ENCODE data around the gene PLAGL2. TPM values are rescaled to one million over a fixed set of nuclear protein-coding genes. Genes with fewer than 3 reads are reported as not detected.

The PLAGL2 gene
- total RNA-seq, 2 experiments from 2014 or later = 27.9 to 28.9 TPM

- POLR2A ChIA-PET = no interaction called here
Measured at GRCh38 chr20:32226391-32226790, 18.8 kb upstream of the PLAGL2 start.

DNA sequence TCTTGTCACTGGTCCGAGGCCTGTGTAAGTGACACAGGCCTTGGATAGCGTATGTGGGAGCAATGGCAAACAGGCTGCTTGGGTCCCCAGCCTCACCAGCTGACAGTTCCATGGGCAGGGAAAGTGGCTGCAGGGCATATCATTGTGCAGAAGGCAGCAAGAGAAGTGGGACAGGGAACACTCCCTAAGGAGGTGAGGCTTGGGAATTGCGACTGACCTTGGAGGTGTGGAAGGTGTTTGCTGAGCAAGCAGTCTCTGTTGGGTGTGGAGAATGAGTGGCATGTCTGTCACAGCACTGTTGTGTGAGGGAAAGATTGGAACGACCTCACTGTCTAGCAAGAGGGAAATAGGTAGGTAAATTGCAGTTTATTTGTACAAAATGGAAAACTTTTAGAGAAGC lies 16.9 kb upstream of the PLAGL2 start:
- Mint-ChIP-seq H3K4me1 (peaks cover 3% of the 10 kb centered on the region), H3K27ac (peak overlapping the region; percentile 59), H3K27me3 (no peaks in the 10 kb centered on the region), H3K36me3 (ENCODE audit: low read depth) (peaks cover 64% of the 10 kb centered on the region), H3K4me3 (no peak overlapping the region), H3K9me3 (no peaks in the 10 kb centered on the region)
- ChIA-PET POLR2A (interaction anchor here (1.0 to 1.2 kb wide), 2 partner anchors 8 to 10 kb away, joined by 3 read pairs; no protein-coding TSS in a partner anchor), CTCF (no interaction called here)
- no peak for DNase-seq

More at GRCh38 chr20:32226391-32226790, 18.8 kb upstream of the PLAGL2 start:
- no peak for DNase-seq
- Mint-ChIP-seq H3K9me3 (no peaks in the 10 kb centered on the region), H3K27me3 (no peaks in the 10 kb centered on the region), H3K4me1 (peaks cover 9% of the 10 kb centered on the region), H3K27ac (no peak overlapping the region), H3K36me3 (ENCODE audit: low read depth) (peaks cover 60% of the 10 kb centered on the region), H3K4me3 (no peak overlapping the region)
- CTCF ChIA-PET = no interaction called here

GRCh38 chr20:32218156-32218900 lies 10.8 kb upstream of the PLAGL2 start:
- Mint-ChIP-seq H3K27me3 (no peaks in the 10 kb centered on the region), H3K9me3 (no peaks in the 10 kb centered on the region), H3K36me3 (ENCODE audit: low read depth) (peaks cover 68% of the 10 kb centered on the region), H3K4me3 (no peak overlapping the region), H3K4me1 (peaks cover 2% of the 10 kb centered on the region), H3K27ac (no peak overlapping the region)
- CTCF ChIA-PET = interaction anchor here (0.6 kb wide), 1 partner anchor 460 kb away, joined by 3 read pairs; no protein-coding TSS in a partner anchor
- POLR2A ChIA-PET = no interaction called here
- DNase-seq = no peak

- CTCF ChIA-PET = no interaction called here
Measured at GRCh38 chr20:32216179-32217142, 8.9 kb upstream of the PLAGL2 start.

GRCh38 chr20:32215729-32216128 lies 8.2 kb upstream of the PLAGL2 start:
- CTCF ChIA-PET = no interaction called here
- no peak for DNase-seq
- Mint-ChIP-seq H3K4me3 (no peak overlapping the region), H3K9me3 (no peaks in the 10 kb centered on the region), H3K27me3 (no peaks in the 10 kb centered on the region), H3K4me1 (peaks cover 16% of the 10 kb centered on the region), H3K27ac (no peak overlapping the region), H3K36me3 (ENCODE audit: low read depth) (peaks cover 63% of the 10 kb centered on the region)
- POLR2A ChIA-PET = no interaction called here

More at GRCh38 chr20:32216179-32217142, 8.9 kb upstream of the PLAGL2 start:
- H3K27me3 Mint-ChIP-seq = no peaks in the 10 kb centered on the region
- DNase-seq = no peak
- POLR2A ChIA-PET = no interaction called here
- H3K9me3 Mint-ChIP-seq = no peaks in the 10 kb centered on the region
- no peak overlapping the region for H3K4me3 Mint-ChIP-seq
- peaks cover 11% of the 10 kb centered on the region for H3K4me1 Mint-ChIP-seq
- H3K27ac Mint-ChIP-seq = no peak overlapping the region
- peaks cover 64% of the 10 kb centered on the region for H3K36me3 Mint-ChIP-seq (ENCODE audit: low read depth)

GRCh38 chr20:32215147-32215546 lies 7.6 kb upstream of the PLAGL2 start:
- CTCF ChIA-PET = no interaction called here
- DNase-seq = no peak
- Mint-ChIP-seq H3K36me3 (ENCODE audit: low read depth) (peaks cover 65% of the 10 kb centered on the region), H3K27ac (no peak overlapping the region), H3K4me1 (peaks cover 21% of the 10 kb centered on the region), H3K9me3 (no peaks in the 10 kb centered on the region), H3K27me3 (no peaks in the 10 kb centered on the region), H3K4me3 (no peak overlapping the region)
- POLR2A ChIA-PET = no interaction called here

- Mint-ChIP-seq H3K27me3 (no peaks in the 10 kb centered on the region), H3K27ac (no peak overlapping the region), H3K4me1 (peaks cover 32% of the 10 kb centered on the region), H3K9me3 (no peaks in the 10 kb centered on the region), H3K4me3 (no peak overlapping the region), H3K36me3 (ENCODE audit: low read depth) (peaks cover 59% of the 10 kb centered on the region)
- ChIA-PET POLR2A (interaction anchor here (0.7 kb wide), 1 partner anchor 8 kb away, joined by 3 read pairs; no protein-coding TSS in a partner anchor), CTCF (no interaction called here)
- no peak for DNase-seq
Measured at GRCh38 chr20:32213870-32214269, 6.3 kb upstream of the PLAGL2 start.

DNA sequence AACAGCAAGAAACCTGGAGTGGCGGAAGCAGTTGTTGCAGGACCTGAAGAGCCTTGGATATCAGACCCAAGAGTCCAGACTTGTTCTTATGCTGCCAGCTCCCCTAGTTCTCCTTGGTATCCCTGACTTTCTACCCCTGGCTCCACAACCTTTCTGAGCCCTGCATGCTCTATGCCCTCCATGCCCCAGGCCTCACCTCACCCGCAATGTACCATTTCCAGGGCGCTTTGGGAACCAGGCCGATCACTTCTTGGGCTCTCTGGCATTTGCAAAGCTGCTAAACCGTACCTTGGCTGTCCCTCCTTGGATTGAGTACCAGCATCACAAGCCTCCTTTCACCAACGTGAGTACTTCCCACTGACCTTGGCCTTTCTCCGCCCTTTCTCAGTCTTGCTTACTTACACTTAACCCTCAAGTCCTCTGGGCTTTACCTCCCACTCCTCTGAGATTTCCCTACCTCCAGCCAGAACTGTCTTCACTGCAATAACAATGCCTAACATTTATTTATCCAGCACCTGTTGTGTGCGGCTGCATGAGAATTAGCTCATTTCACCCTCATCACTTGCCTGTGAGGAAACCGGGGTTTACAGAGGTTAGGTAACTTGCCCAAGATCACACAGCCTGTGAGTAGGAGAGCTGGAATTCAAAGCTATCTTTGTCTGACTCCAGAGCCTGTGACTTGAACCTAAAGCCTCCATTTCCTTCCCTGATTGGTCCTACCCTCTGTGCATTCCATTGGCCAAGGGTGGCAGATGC lies 2.5 kb upstream of the PLAGL2 start:
- Mint-ChIP-seq H3K4me3 (peak overlapping the region; percentile 84), H3K27ac (peak overlapping the region; percentile 56), H3K4me1 (peaks cover 61% of the 10 kb centered on the region), H3K27me3 (no peaks in the 10 kb centered on the region), H3K9me3 (no peaks in the 10 kb centered on the region), H3K36me3 (ENCODE audit: low read depth) (peaks cover 36% of the 10 kb centered on the region)
- ChIA-PET CTCF (interaction anchor here (0.6 to 1.0 kb wide), 2 partner anchors 22 to 607 kb away, joined by 3 read pairs; no protein-coding TSS in a partner anchor), POLR2A (interaction anchor here (1.0 to 2.1 kb wide), 6 partner anchors 13 to 147 kb away, joined by 3 to 8 read pairs (median 3); no protein-coding TSS in a partner anchor)
- no peak for DNase-seq

DNA sequence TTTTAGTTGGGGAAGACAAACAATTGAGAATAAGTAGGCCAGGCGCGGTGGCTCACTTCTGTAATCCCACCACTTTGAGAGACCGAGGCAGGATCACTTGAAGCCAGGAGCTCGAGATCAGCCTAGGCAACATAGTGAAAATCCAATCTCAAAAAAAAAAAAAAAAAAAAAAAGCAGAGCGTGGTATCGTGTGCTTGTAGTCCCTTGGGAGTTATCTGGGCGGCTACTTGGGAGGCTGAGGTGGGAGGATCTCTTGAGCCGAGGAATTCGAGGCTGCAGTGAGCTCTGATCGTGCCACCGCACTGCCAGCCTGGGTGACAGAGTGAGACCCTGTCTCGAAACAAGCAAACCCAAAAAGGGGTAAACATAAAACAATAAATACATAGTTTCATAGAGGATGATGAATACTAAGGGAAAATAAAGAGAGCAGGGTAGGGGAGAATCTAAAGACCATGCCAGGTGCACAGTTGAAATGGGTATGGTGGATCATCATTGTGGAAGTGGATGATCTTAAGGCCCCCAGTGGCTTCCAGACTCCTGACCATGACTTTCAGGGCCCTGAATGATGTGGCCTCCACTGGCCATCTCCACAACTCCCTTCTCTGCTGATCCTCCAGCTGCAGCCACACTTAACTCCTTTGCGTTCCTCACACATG lies 1.1 kb upstream of the PLAGL2 start:
- Mint-ChIP-seq H3K4me3 (peak overlapping the region; percentile 84), H3K4me1 (peaks cover 75% of the 10 kb centered on the region), H3K9me3 (no peaks in the 10 kb centered on the region), H3K27me3 (no peaks in the 10 kb centered on the region), H3K27ac (peak overlapping the region; percentile 73), H3K36me3 (ENCODE audit: low read depth) (peaks cover 35% of the 10 kb centered on the region)
- DNase-seq = no peak
- ChIA-PET POLR2A (interaction anchor here (0.7 to 2.1 kb wide), 5 partner anchors 18 to 124 kb away, joined by 3 to 8 read pairs (median 3); no protein-coding TSS in a partner anchor), CTCF (no interaction called here)

DNA sequence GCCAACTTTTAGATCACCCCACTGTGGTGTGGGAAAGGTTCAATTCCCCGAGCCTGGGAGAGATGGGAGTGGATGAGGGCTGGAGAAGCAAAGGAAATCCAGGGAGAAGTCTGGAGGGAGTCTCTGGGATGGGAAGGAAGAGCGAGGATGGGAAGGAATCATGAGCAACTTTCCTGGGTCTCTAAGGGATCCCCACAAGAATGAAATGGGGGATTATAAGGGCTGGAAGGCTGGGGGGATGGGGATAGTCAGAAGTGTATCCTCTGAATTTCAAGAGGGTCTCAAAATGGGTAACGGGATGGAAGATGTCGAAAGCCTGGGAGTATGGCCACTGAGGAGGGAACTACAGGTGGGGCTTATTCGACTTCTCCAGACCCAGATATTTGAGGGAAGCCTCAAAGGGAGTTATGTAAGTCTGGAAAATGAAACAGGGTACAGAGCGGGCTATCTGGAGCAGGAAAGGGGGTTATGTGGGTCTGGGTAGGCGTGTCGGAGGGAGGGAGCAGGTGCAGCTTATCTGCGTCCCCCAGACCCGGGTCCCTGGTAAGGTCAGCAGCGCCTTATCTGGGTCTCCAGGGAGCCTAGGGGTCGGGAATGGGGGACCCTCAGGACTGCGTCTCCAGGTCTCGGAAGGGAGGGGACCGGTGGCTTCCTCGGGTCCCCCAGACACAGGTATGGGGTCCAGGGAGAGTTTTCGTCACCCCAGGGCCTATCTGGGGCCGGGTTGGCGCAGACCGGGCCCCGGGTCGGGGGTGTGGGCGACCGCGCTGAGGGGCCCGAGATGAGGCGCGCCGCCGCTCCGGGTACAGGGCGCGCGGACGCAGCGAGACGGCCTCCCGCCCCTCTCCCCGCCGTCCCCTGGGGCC lies 550 bp downstream of the PLAGL2 start:
- peaks cover 45% of the 10 kb centered on the region for H3K36me3 Mint-ChIP-seq (ENCODE audit: low read depth)
- no peaks in the 10 kb centered on the region for H3K9me3 Mint-ChIP-seq
- DNase-seq = peak; percentile 26
- H3K4me1 Mint-ChIP-seq = peaks cover 86% of the 10 kb centered on the region
- H3K4me3 Mint-ChIP-seq = peak overlapping the region; percentile 91
- no peaks in the 10 kb centered on the region for H3K27me3 Mint-ChIP-seq
- CTCF ChIA-PET = no interaction called here
- POLR2A ChIA-PET = interaction anchor here (1.0 to 2.1 kb wide), 4 partner anchors 14 to 152 kb away, joined by 3 to 8 read pairs (median 3); partner anchors contain the start of genes ASXL1 and TM9SF4
- H3K27ac Mint-ChIP-seq = peak overlapping the region; percentile 88

DNA sequence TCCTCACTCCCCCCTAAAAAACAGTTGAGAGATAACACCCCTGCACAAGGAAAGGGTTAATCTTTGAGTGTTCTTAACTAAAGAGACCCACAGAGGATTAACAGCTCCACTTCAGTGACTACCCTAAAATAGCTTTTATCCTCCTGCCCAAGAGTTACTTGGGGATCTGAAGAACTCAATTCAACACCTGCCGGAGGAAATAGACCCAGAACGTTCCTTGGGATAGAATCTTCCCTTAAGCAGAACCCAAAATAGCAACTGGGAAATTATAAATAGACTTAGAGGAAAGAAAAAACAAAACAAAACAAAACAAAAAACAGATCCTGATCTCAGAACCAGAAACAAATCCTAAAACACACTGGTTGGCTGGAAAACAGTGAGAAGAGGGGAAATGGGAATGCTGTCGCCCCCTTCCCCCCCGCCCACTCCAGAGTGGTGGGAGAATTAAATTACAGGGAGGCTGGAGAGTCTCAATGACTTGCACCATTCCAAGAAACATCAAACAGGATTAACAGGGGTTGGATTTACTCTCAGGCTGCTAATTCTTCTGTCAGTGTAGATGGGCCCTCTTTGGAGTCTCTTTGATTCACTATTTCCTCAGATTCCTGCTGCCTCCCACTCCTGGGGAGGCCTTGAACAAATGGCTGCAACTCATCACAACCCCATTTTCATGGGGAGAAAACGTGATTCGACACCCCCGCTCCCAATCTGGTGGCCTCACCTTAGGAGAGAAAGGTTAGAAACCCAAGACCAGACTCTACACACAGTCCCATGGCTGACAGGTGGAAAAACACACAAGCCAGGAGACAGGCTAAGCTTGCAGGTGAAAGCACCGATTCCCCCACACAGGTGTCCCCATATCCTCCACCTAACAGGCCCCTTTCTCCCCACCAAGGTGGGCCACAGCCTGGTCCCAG lies 1.4 kb downstream of the PLAGL2 start:
- ChIA-PET CTCF (no interaction called here), POLR2A (interaction anchor here (0.7 to 2.8 kb wide), 6 partner anchors 12 to 153 kb away, joined by 3 to 9 read pairs (median 6); no protein-coding TSS in a partner anchor)
- no peak for DNase-seq
- H3K27ac Mint-ChIP-seq = peak overlapping the region; percentile 88
- H3K27me3 Mint-ChIP-seq = no peaks in the 10 kb centered on the region
- no peaks in the 10 kb centered on the region for H3K9me3 Mint-ChIP-seq
- H3K36me3 Mint-ChIP-seq (ENCODE audit: low read depth) = peaks cover 45% of the 10 kb centered on the region
- peaks cover 84% of the 10 kb centered on the region for H3K4me1 Mint-ChIP-seq
- peak overlapping the region; percentile 91 for H3K4me3 Mint-ChIP-seq
